Right lobe of liver (tissue), 4 donors: ENCODE measurements around the gene MYBPC3.

ENCODE experiments used
- POLR2A ChIP-seq: fragments of 450-650 bp; IDR thresholded peaks from one replicate; pipeline ENCODE4 v1.6.1; 2017; ENCODE audit warnings: antibody characterized with exemption, mild to moderate bottlenecking
- TF ChIP-seq, protein P1 (sequence below), 4 donors: fragments of 200-600 bp in 3 of 4; fragments of 450-650 bp in 1 of 4; IDR thresholded peaks; one replicate each; pipeline versions ENCODE4 v1.5.1 to v1.8.0; 2016 to 2022; ENCODE audit warnings: antibody characterized with exemption in 4 of 4, mild to moderate bottlenecking in 2 of 4
- donor health status: DM: no; HTN: no; CAD: no.
- donor health status: DM: no; HTN: no; CAD: no.
- donor health status: DM: no; HTN: yes; CAD: no.

DNA sequence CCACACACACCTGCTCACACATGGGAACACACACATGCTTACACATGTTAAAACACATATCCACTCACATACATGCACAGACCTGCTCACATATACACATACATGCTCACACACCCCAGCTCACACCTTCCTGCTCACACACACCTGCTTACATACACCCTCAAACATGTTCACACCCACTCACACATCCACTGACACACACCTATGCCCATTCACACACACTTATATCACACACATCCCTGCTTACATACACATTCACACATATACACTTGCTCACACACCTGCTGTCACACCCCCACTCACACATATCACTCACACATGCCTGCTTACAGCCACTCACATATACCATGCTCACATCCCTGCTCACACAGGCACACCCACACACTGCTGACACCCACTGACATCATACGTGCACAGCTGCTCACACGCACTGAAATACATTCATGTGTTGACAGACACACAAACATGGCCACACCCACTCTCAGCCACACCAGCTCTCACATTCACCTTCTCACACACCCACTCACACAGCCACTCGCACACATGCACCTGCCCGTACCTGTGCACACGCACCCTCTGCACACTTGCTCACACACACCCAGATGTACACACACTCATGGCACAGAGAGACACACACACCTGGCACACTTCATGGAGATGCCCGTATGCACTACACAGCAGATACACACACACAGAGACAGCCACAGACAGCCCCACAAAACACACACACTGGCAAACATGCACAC is 5.7 kb upstream of the MYBPC3 start:
- TF ChIP-seq, protein P1, sequence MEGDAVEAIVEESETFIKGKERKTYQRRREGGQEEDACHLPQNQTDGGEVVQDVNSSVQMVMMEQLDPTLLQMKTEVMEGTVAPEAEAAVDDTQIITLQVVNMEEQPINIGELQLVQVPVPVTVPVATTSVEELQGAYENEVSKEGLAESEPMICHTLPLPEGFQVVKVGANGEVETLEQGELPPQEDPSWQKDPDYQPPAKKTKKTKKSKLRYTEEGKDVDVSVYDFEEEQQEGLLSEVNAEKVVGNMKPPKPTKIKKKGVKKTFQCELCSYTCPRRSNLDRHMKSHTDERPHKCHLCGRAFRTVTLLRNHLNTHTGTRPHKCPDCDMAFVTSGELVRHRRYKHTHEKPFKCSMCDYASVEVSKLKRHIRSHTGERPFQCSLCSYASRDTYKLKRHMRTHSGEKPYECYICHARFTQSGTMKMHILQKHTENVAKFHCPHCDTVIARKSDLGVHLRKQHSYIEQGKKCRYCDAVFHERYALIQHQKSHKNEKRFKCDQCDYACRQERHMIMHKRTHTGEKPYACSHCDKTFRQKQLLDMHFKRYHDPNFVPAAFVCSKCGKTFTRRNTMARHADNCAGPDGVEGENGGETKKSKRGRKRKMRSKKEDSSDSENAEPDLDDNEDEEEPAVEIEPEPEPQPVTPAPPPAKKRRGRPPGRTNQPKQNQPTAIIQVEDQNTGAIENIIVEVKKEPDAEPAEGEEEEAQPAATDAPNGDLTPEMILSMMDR (IDR thresholded peaks at IDR 0.05): no peak
- TF ChIP-seq POLR2A: no peak
